Uterus (tissue), 4 donors: Measurements from ENCODE around the gene OR13C5. TPM values are rescaled to one million over a fixed set of nuclear protein-coding genes. Genes with fewer than 3 reads are reported as not detected.

Experiments used
- DNase-seq, 2 donors: peaks; one replicate each; pipeline ENCODE4 v3.0.0-alpha.2; 2019 to 2020
- H3K27ac ChIP-seq, 2 donors: fragments of 200-600 bp; sonication (generic); 1 replicate in 1 of 2; 2 replicates in 1 of 2; pipeline ENCODE4 v1.5.1; 2016 to 2018
- H3K27me3 ChIP-seq, 2 donors: fragments of 200-600 bp; sonication (generic); one replicate each; pipeline ENCODE4 v1.5.1; 2018 to 2019; ENCODE audit warnings: control low read depth in 1 of 2
- H3K36me3 ChIP-seq, 2 donors: fragments of 200-600 bp; sonication (generic); one replicate each; pipeline ENCODE4 v1.5.1; 2019; ENCODE audit warnings: control low read depth in 1 of 2
- H3K4me1 ChIP-seq, 2 donors: fragments of 200-600 bp; sonication (generic); one replicate each; pipeline ENCODE4 v1.5.1; 2018 to 2019; ENCODE audit warnings: control low read depth in 1 of 2
- H3K4me3 ChIP-seq, 2 donors: fragments of 200-600 bp; sonication (generic); 1 replicate in 1 of 2; 2 replicates in 1 of 2; pipeline ENCODE4 v1.5.1; 2018 to 2019; ENCODE audit warnings: mild to moderate bottlenecking in 1 of 2
- H3K9me3 ChIP-seq, 2 donors: fragments of 200-600 bp; sonication (generic); one replicate each; pipeline ENCODE4 v1.5.1; 2019; ENCODE audit warnings: control low read depth in 1 of 2
- CTCF ChIP-seq, 4 experiments: fragments of 200-600 bp in 2 of 4; fragments of 450-650 bp in 2 of 4; sonication (generic) in 2 of 4; IDR thresholded peaks; one replicate each; pipeline ENCODE4 v1.5.1; 2016 to 2019; ENCODE audit warnings: antibody characterized with exemption in 4 of 4, mild to moderate bottlenecking in 2 of 4, moderate library complexity in 1 of 4
- POLR2A ChIP-seq, 2 donors: fragments of 450-650 bp; IDR thresholded peaks; one replicate each; pipeline ENCODE4 v1.6.1; 2016; ENCODE audit warnings: antibody characterized with exemption in 2 of 2, mild to moderate bottlenecking in 1 of 2, moderate library complexity in 1 of 2
- intact Hi-C: fragments of 100-400 bp; cut with DNase I; formaldehyde crosslinking; loops from one replicate; pipeline ENCODE4 v1.15.1; 2023; ENCODE audit warnings: low total_unique reads
- total RNA-seq, 4 donors: library from RNA; depleted of rRNA in 3 of 4; stranded (reverse); fragments of >200 nt in 3 of 4; gene quantifications; one replicate each; pipeline versions ENCODE4 v1.1.0 to v1.2.4, GENCODE V29; 2014 to 2023
- donor health status: DM: yes; HTN: yes; CAD: no.

OR13C5 gene
- total RNA-seq, 4 donors from 2014 or later: 0.41 TPM; not detected in 3

- TF ChIP-seq POLR2A (IDR thresholded peaks at IDR 0.05) (no peak), CTCF (IDR thresholded peaks at IDR 0.05) (no peak)
- intact Hi-C loops: no loop called here
- no peak overlapping the region for H3K4me3 ChIP-seq
Observed at GRCh38 chr9:104589626-104590025, 9.6 kb downstream of the OR13C5 start.

GRCh38 chr9:104586496-104587180 lies 12.6 kb downstream of the OR13C5 start:
- DNase-seq: no peak

More at GRCh38 chr9:104589626-104590025, 9.6 kb downstream of the OR13C5 start:
- H3K9me3 ChIP-seq: peaks cover 0 to 2% of the 10 kb centered on the region in 2 donors
- no peaks in the 10 kb centered on the region for H3K27me3 ChIP-seq
- no peak overlapping the region for H3K27ac ChIP-seq
- DNase-seq: no peak
- H3K36me3 ChIP-seq: no peaks in the 10 kb centered on the region
- no peaks in the 10 kb centered on the region for H3K4me1 ChIP-seq

GRCh38 chr9:104580562-104580961 lies 18.7 kb downstream of the OR13C5 start:
- Histone ChIP-seq H3K27ac (no peak overlapping the region), H3K27me3 (no peaks in the 10 kb centered on the region), H3K9me3 (no peaks in the 10 kb centered on the region), H3K36me3 (no peaks in the 10 kb centered on the region), H3K4me3 (no peak overlapping the region), H3K4me1 (no peaks in the 10 kb centered on the region)
- no peak for DNase-seq
- intact Hi-C loops: no loop called here
- no peak for TF ChIP-seq POLR2A (IDR thresholded peaks at IDR 0.05)
- TF ChIP-seq CTCF (IDR thresholded peaks at IDR 0.05): no peak

More at GRCh38 chr9:104586496-104587180, 12.6 kb downstream of the OR13C5 start:
- no peak overlapping the region for H3K27ac ChIP-seq
- H3K4me1 ChIP-seq: no peaks in the 10 kb centered on the region
- H3K4me3 ChIP-seq: no peak overlapping the region
- TF ChIP-seq POLR2A (IDR thresholded peaks at IDR 0.05) (no peak), CTCF (IDR thresholded peaks at IDR 0.05) (no peak)
- intact Hi-C loops: no loop called here
- no peaks in the 10 kb centered on the region for H3K36me3 ChIP-seq
- H3K9me3 ChIP-seq: no peaks in the 10 kb centered on the region
- no peaks in the 10 kb centered on the region for H3K27me3 ChIP-seq

GRCh38 chr9:104577263-104577662 lies 21.9 kb downstream of the OR13C5 start:
- H3K4me3 ChIP-seq: no peak overlapping the region
- no peaks in the 10 kb centered on the region for H3K27me3 ChIP-seq
- H3K4me1 ChIP-seq: no peaks in the 10 kb centered on the region
- DNase-seq: no peak
- no peaks in the 10 kb centered on the region for H3K9me3 ChIP-seq
- TF ChIP-seq POLR2A (IDR thresholded peaks at IDR 0.05) (no peak), CTCF (IDR thresholded peaks at IDR 0.05) (no peak)
- no peaks in the 10 kb centered on the region for H3K36me3 ChIP-seq
- intact Hi-C loops: no loop called here
- no peak overlapping the region for H3K27ac ChIP-seq

- H3K27me3 ChIP-seq: no peaks in the 10 kb centered on the region
- no peaks in the 10 kb centered on the region for H3K4me1 ChIP-seq
- H3K36me3 ChIP-seq: no peaks in the 10 kb centered on the region
- no peak overlapping the region for H3K27ac ChIP-seq
- no peak for DNase-seq
- intact Hi-C loops: no loop called here
- H3K4me3 ChIP-seq: no peak overlapping the region
- H3K9me3 ChIP-seq: no peaks in the 10 kb centered on the region
- TF ChIP-seq CTCF (IDR thresholded peaks at IDR 0.05) (no peak), POLR2A (IDR thresholded peaks at IDR 0.05) (no peak)
Observed at GRCh38 chr9:104575456-104575855, 23.8 kb downstream of the OR13C5 start.
